Stimulated activated effector memory CD8-positive, alpha-beta T cell treated with anti-CD3 and anti-CD28 coated beads, Interleukin-12 subunit alpha, Interleukin-12 subunit beta, amount 100 ng/mL, for 72 hours (primary cell): ENCODE data around the gene DPYSL4.

Experiments used
- ATAC-seq: fragments of 150-1000 bp; cut with Tn5 transposase; 2 replicates; pipeline ENCODE4 v1.10.0; 2021
- DNase-seq, 2 donors: peaks; one replicate each; pipeline ENCODE4 v3.0.0; 2021 to 2022; ENCODE audit warnings: low spot score in 2 of 2
- H3K27ac Mint-ChIP-seq: one replicate; pipeline ENCODE4 v1.8.0; 2022; ENCODE audit warnings: mild to moderate bottlenecking, mixed read lengths
- H3K36me3 Mint-ChIP-seq: one replicate; pipeline ENCODE4 v1.8.0; 2022; ENCODE audit warnings: mild to moderate bottlenecking, mixed read lengths
- H3K4me1 Mint-ChIP-seq: one replicate; pipeline ENCODE4 v1.8.0; 2022; ENCODE audit warnings: mixed read lengths
- H3K4me3 Mint-ChIP-seq: one replicate; pipeline ENCODE4 v1.8.0; 2022; ENCODE audit warnings: mild to moderate bottlenecking, mixed read lengths
- H3K9me3 Mint-ChIP-seq: one replicate; pipeline ENCODE4 v1.8.0; 2022; ENCODE audit warnings: mixed read lengths

Gene DPYSL4

DNA sequence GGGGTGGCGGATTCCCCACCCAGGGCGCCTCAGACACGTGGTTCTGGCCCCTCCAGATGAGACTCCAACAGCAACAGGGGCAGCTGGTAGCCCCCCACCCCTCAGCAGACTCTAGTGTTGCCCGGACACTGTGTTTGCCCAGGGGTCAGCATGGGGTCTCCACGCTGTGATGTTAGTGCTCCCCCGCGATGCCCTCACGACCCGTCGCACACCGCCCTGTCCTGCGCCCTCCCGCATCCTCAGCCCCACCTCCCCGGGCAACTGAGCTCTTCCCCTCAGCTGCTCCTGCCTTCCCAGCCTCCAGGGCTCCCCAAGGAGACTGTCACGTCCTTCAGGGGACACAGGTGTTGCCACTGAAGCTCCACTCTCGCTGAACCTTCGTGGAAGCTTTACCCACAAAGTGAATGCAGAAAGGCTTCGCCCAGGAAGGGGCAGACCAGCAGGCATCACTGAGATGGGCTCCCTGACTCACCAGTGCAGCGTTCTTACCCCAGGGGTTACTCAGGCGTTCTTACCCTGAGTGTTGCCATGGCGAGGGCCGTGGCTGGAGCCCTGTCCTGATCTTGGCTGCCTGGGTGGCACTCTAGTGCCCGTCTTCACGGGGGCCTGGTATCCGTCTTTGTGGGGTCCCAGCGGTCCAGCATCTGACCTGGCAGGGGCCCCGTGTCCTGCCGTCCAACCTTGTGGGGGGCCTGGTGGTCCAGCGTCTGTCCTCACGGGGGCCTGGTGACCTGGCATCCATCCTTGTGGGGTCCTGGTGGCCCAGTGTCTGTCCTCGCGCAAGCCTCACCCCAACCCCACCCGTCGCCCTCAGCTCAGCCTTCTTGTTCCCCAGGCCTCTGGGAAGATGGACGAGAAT lies 14.6 kb downstream of the DPYSL4 start:
- Mint-ChIP-seq H3K4me3 (no peak overlapping the region), H3K36me3 (peaks cover 11% of the 10 kb centered on the region), H3K4me1 (no peaks in the 10 kb centered on the region), H3K27ac (no peak overlapping the region), H3K9me3 (no peaks in the 10 kb centered on the region)
- ATAC-seq (no peak), DNase-seq (no peak)

- Mint-ChIP-seq H3K9me3 (no peaks in the 10 kb centered on the region), H3K4me1 (no peaks in the 10 kb centered on the region), H3K36me3 (peaks cover 13% of the 10 kb centered on the region), H3K27ac (no peak overlapping the region), H3K4me3 (no peak overlapping the region)
- DNase-seq: no peak
- ATAC-seq: no peak
Observed at GRCh38 chr10:132202070-132202970, 15.6 kb downstream of the DPYSL4 start.

GRCh38 chr10:132203256-132204077 lies 16.7 kb downstream of the DPYSL4 start:
- DNase-seq (no peak), ATAC-seq (no peak)
- peaks cover 13% of the 10 kb centered on the region for H3K36me3 Mint-ChIP-seq
- no peak overlapping the region for H3K27ac Mint-ChIP-seq
- no peaks in the 10 kb centered on the region for H3K9me3 Mint-ChIP-seq
- no peaks in the 10 kb centered on the region for H3K4me1 Mint-ChIP-seq
- no peak overlapping the region for H3K4me3 Mint-ChIP-seq

DNA sequence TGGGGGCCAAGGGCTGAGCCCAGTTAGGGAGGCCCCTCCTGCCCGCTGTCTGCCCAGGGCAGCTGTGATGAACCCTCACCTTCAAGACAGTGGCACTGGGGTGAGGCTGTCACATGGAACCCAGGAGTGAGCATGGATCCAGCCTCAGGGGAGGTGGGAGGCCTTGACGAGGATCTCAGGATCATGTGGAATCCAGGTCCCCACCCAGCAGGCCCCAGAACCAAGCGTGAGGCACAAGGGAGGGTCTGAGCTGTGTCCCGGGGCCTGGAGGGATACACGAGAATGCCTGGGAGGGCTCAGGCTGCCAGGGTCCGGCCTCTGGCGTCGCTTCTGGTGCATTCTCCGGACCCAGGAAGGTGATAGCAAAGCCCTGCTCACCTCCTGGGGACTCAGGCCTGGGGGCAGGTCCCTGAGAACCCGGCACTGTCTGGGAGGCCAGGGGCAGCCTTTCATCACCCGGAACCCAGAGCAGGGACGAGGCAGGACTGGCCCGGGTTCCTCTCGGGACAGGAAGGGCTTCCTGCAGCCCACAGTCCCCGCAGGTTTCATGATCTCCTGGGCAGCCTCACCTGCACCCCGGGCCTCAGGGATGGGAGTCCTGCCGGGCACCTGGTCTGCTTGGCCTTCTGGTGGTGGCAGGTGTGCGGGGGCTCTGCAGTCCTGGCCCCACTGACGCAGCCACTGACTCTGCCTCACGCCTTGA lies 17.5 kb downstream of the DPYSL4 start:
- H3K27ac Mint-ChIP-seq: no peak overlapping the region
- ATAC-seq (no peak), DNase-seq (no peak)
- no peaks in the 10 kb centered on the region for H3K4me1 Mint-ChIP-seq
- H3K9me3 Mint-ChIP-seq: no peaks in the 10 kb centered on the region
- no peak overlapping the region for H3K4me3 Mint-ChIP-seq
- peaks cover 18% of the 10 kb centered on the region for H3K36me3 Mint-ChIP-seq

- Mint-ChIP-seq H3K36me3 (peaks cover 18% of the 10 kb centered on the region), H3K9me3 (no peaks in the 10 kb centered on the region), H3K4me1 (no peaks in the 10 kb centered on the region), H3K27ac (no peak overlapping the region), H3K4me3 (no peak overlapping the region)
- DNase-seq (no peak), ATAC-seq (no peak)
Observed at GRCh38 chr10:132204781-132205473, 18.2 kb downstream of the DPYSL4 start.

DNA sequence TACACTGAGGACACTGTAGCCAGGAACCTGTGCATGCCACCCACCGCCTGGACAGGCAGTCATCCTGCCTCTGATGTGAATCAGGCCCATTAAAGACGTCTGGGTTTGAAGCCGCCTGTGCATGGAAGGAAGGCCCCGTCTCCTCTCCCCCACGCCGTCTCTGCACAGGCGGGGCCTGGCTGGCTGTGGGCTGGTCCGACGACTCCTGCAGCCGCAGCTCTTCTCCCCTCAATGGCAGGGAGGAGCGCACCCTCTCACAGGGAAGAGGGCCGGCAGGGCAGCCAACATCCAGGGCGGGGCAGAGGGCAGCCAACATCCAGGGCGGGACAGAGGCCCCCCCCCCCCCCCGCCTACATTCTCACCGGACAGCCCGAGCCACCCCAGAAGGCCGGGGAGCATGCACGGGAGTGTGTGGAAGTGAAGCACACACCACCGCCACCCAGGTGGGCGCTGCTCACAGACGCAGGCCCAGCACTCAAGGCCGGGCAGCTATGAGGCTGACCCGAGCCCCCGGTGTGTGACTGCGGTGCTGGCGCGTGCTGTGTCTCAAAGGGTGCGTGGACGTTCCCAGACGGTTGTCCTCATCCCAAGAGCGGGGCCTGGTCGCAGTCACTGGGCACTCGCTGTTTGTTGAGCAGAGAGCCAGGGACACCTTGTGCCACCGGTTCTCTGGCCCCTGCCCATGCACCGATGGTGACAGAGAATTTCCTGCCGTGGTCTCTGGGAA lies 19.1 kb downstream of the DPYSL4 start:
- Mint-ChIP-seq H3K36me3 (peaks cover 18% of the 10 kb centered on the region), H3K27ac (no peak overlapping the region), H3K4me3 (no peak overlapping the region), H3K4me1 (no peaks in the 10 kb centered on the region), H3K9me3 (no peaks in the 10 kb centered on the region)
- ATAC-seq (no peak), DNase-seq (no peak)

- H3K27ac Mint-ChIP-seq: peak overlapping the region; percentile 69
- H3K4me1 Mint-ChIP-seq: no peaks in the 10 kb centered on the region
- no peak overlapping the region for H3K4me3 Mint-ChIP-seq
- DNase-seq: no peak
- peaks cover 14% of the 10 kb centered on the region for H3K36me3 Mint-ChIP-seq
- H3K9me3 Mint-ChIP-seq: no peaks in the 10 kb centered on the region
- no peak for ATAC-seq
Observed at GRCh38 chr10:132206377-132206745, 19.6 kb downstream of the DPYSL4 start.

GRCh38 chr10:132206806-132207535 lies 20.2 kb downstream of the DPYSL4 start:
- H3K4me3 Mint-ChIP-seq: no peak overlapping the region
- peaks cover 12% of the 10 kb centered on the region for H3K36me3 Mint-ChIP-seq
- DNase-seq (no peak), ATAC-seq (no peak)
- no peaks in the 10 kb centered on the region for H3K4me1 Mint-ChIP-seq
- no peaks in the 10 kb centered on the region for H3K9me3 Mint-ChIP-seq
- H3K27ac Mint-ChIP-seq: peak overlapping the region; percentile 69

DNA sequence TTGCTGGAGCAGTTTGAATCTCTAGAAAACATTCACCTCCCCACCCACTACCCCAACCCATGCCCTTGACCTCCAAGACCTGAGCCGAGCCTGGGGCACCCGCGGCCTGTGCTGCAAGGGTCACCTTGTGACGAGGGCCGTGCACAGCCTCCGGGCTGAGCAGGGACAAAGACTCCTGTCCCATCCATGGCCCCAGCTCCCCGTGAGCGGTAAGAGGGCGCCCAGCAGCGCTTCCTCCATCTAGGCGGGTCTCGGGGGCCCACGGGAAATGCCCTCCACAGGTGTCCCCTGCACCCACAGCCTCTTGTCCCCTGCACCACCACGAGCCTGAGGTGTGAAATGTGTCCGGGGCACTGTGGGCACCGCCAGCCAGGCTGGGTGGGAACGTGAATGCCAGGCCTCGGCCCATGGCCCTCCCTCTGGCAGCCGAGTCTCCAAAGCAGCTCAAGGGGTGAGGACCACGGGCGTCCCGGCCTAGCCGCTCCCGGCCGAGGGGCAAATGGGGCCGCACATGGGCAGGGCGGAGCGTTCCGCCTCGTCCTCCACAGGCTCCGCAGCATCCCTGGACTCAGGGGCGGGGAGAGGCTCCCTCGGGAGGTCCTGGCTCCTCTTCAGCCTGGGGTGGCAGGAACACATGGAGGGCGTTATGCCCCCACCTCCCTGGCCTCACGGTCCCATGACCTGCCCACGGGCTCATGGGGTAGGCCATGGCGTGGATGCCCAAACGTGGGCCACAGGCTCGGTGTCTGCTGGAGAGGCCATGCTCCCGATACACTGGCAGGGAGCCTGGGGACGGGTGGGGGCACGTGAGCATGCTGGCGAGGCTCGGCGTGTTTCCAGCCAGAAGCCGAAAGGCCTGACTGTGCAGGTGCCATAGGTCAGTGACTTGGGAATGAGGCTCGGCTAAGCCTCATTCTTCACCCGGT lies 21.1 kb downstream of the DPYSL4 start:
- DNase-seq (no peak), ATAC-seq (no peak)
- Mint-ChIP-seq H3K4me3 (no peak overlapping the region), H3K4me1 (no peaks in the 10 kb centered on the region), H3K27ac (no peak overlapping the region), H3K9me3 (no peaks in the 10 kb centered on the region), H3K36me3 (peaks cover 12% of the 10 kb centered on the region)

DNA sequence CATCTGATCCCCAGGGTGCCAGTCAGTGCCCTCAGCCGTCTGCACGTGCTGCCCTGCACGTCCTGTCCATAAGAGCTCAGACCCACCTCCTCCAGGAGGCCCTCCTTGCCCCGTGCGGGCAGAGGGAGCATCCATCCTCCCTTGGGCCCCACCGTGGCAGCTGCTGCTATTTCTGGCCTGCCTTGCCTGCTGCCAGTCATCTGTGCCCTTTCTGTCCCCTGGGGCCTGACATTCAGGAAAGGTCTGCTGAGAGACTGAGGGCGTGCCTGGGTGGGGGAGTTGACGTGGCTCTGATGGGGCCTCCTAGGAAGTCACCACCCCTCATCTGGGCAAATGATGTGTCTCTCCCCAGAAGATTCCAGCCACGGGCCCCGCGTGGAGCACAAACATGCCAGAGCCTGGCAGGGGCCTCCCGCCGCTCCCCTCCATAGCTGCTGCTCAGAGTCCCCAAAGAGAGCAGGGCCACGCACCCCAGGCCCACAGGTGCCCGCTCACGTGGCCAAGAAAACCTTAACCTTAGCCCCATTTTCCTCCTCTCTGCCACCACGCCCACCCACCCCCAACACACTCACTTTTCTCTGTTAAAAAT lies 21.8 kb downstream of the DPYSL4 start:
- Mint-ChIP-seq H3K9me3 (peaks cover 2% of the 10 kb centered on the region), H3K4me1 (no peaks in the 10 kb centered on the region), H3K27ac (no peak overlapping the region), H3K4me3 (no peak overlapping the region), H3K36me3 (peaks cover 12% of the 10 kb centered on the region)
- DNase-seq (no peak), ATAC-seq (no peak)

- no peak for DNase-seq
- Mint-ChIP-seq H3K9me3 (peaks cover 5% of the 10 kb centered on the region), H3K27ac (no peak overlapping the region), H3K36me3 (peaks cover 12% of the 10 kb centered on the region), H3K4me3 (no peak overlapping the region), H3K4me1 (no peaks in the 10 kb centered on the region)
- no peak for ATAC-seq
Observed at GRCh38 chr10:132209130-132209529, 22.4 kb downstream of the DPYSL4 start.

DNA sequence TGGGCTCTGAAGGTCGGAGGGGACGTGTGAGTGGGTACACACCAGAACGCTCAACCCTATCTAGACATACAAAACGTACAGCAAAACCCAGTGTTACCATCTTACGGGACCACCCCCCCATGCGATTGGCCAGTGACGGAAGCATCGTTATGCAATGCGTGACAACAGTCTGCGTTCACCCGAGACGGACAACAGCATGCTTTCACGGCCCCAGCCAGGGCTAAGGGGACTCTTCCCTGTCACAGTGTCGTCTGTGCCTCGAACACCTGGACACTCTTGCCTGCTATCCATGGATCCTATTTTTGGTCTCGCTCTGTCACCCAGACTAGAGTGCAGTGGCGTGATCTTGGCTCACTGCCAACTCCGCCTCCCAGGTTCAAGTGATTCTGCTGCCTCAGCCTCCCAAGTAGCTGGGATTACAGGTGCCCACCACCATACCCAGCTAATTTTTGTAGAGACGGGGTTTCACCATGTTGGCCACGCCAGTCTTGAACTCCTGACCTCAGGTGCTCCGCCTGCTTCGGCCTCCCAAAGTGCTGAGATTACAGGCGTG lies 23.3 kb downstream of the DPYSL4 start:
- DNase-seq (no peak), ATAC-seq (no peak)
- H3K4me3 Mint-ChIP-seq: no peak overlapping the region
- no peak overlapping the region for H3K27ac Mint-ChIP-seq
- H3K36me3 Mint-ChIP-seq: peaks cover 9% of the 10 kb centered on the region
- peaks cover 9% of the 10 kb centered on the region for H3K9me3 Mint-ChIP-seq
- no peaks in the 10 kb centered on the region for H3K4me1 Mint-ChIP-seq
